C1 segment of cervical spinal cord (tissue), 14 donors: Measurements from ENCODE around the gene HBG1.
"Not testable (repeated sequence)": the region's sequence is repeated elsewhere in the genome, so short reads cannot be mapped to it uniquely, and the experiment has no call there.

ENCODE experiments used
- DNase-seq, 14 donors: peaks; one replicate each; lab custom pipeline; 2025; lab: John Stamatoyannopoulos, UW

The HBG1 gene

GRCh38 chr11:5277807-5278382 is 28.2 kb upstream of the HBG1 start:
- no peak for DNase-seq

GRCh38 chr11:5276697-5277096 is 27.0 kb upstream of the HBG1 start:
- DNase-seq, result no peak

- no peak for DNase-seq
Measured at GRCh38 chr11:5275369-5276110, 25.9 kb upstream of the HBG1 start.

- DNase-seq, result no peak
Measured at GRCh38 chr11:5274395-5274794, 24.7 kb upstream of the HBG1 start.

- no peak for DNase-seq
Measured at GRCh38 chr11:5272395-5273017, 22.8 kb upstream of the HBG1 start.

GRCh38 chr11:5269715-5270147 is 20.1 kb upstream of the HBG1 start, which contains the start of gene HBE1:
Gene HBE1, minus strand, starts transcription at chr11:5269945. Its CDS starts 55 bp downstream, at chr11:5269890.
- no peak for DNase-seq

- DNase-seq, result no peak
Measured at GRCh38 chr11:5267033-5267563, 17.4 kb upstream of the HBG1 start.

- DNase-seq, result no peak
Measured at GRCh38 chr11:5266609-5267008, 17.0 kb upstream of the HBG1 start.

- DNase-seq, result no peak
Measured at GRCh38 chr11:5265832-5266231, 16.2 kb upstream of the HBG1 start.

GRCh38 chr11:5258543-5259262 is 9.0 kb upstream of the HBG1 start:
- DNase-seq, result no peak

- no peak for DNase-seq
Measured at GRCh38 chr11:5257296-5257695, 7.6 kb upstream of the HBG1 start.

GRCh38 chr11:5254646-5255413 is 5.2 kb upstream of the HBG1 start, which contains the start of gene HBG2:
Gene HBG2, minus strand, starts transcription at chr11:5254781. Its CDS starts 53 bp downstream, at chr11:5254728.
- DNase-seq, result not testable (repeated sequence)

GRCh38 chr11:5254023-5254422 is 4.4 kb upstream of the HBG1 start:
- DNase-seq, result not testable (repeated sequence)

- not testable (repeated sequence) for DNase-seq
Measured at GRCh38 chr11:5253440-5253839, 3.8 kb upstream of the HBG1 start.

GRCh38 chr11:5252919-5253265 is 3.2 kb upstream of the HBG1 start:
- DNase-seq, result no peak

- DNase-seq, result no peak
Measured at GRCh38 chr11:5252192-5252918, 2.7 kb upstream of the HBG1 start.

- no peak for DNase-seq
Measured at GRCh38 chr11:5251746-5252145, 2.1 kb upstream of the HBG1 start.

GRCh38 chr11:5250543-5251204 is 1.0 kb upstream of the HBG1 start:
- DNase-seq, result no peak

GRCh38 chr11:5248498-5248897 is 1.2 kb downstream of the HBG1 start:
- DNase-seq, result not testable (repeated sequence)
